Stimulated activated CD4-positive, alpha-beta T cell treated with anti-CD3 and anti-CD28 coated beads, Interleukin-4, amount 100 ng/mL, for 4 hours (primary cell): Measurements from ENCODE around the gene SALL2.

Experiments
- DNase-seq, 2 experiments: peaks; one replicate each; pipeline ENCODE4 v3.0.0-alpha.2; 2020

SALL2 gene

GRCh38 chr14:21476523-21476924 lies 49.6 kb downstream of the SALL2 start:
- DNase-seq, result peak in 1 of 2 experiments; percentile 83

DNA sequence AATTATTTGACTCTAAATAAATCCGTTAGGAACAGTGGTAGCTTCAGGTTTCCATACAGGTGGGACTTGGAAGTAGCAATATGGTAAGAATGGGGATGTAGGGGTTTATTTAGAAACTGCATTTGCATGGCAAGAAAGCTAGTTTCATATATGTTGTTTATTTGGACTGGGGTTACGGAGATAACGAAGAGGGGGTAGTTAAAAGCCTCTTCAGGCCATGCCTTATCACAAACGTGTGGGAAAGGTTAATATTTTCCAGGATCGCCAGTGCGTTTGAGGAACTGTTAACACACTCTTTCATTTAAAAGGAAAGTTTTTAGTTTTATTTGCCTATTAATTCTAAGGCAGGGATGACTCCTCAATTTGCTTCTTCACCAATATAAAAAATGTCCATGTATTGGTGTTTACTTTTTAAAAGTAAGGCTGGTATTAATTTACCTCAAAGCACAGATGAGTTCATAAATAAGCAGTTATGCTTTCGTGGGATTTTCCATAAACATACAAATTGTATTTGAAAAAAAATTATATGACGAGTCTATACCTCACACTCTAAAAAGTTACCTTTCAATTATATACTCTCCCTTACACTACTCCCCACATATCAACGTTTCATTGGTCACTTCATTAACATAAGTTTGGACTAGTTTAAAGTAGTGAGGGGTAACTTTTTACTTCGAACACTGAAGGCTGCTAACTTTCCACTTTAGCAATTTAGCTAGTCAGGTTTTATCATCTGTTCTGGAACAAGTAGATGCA lies 50.2 kb downstream of the SALL2 start:
- no peak for DNase-seq
